ENCODE measurements around the gene ZNF273. TPM values are rescaled to one million over a fixed set of nuclear protein-coding genes. Genes with fewer than 3 reads are reported as not detected.

The ZNF273 gene
- total RNA-seq, 1 donor = 3.7 TPM

GRCh38 chr7:64868499-64868898 is 34.6 kb upstream of the ZNF273 start:
- DNase-seq (ENCODE audit: low read depth) = no peak
- no peak overlapping the region for H3K4me3 ChIP-seq (ENCODE audit: low read depth, low read length)
- no peak for TF ChIP-seq CTCF (IDR thresholded peaks at IDR 0.05; ENCODE audit: insufficient read depth, low read length)

- no peak for TF ChIP-seq CTCF (IDR thresholded peaks at IDR 0.05; ENCODE audit: insufficient read depth, low read length)
- no peak overlapping the region for H3K4me3 ChIP-seq (ENCODE audit: low read depth, low read length)
- no peak for DNase-seq (ENCODE audit: low read depth)
Measured at GRCh38 chr7:64869121-64869725, 33.9 kb upstream of the ZNF273 start.

GRCh38 chr7:64869912-64870562 is 33.0 kb upstream of the ZNF273 start:
- TF ChIP-seq CTCF (IDR thresholded peaks at IDR 0.05; ENCODE audit: insufficient read depth, low read length) = no peak
- no peak for DNase-seq (ENCODE audit: low read depth)
- H3K4me3 ChIP-seq (ENCODE audit: low read depth, low read length) = no peak overlapping the region

- H3K4me3 ChIP-seq (ENCODE audit: low read depth, low read length) = no peak overlapping the region
- no peak for DNase-seq (ENCODE audit: low read depth)
- no peak for TF ChIP-seq CTCF (IDR thresholded peaks at IDR 0.05; ENCODE audit: insufficient read depth, low read length)
Measured at GRCh38 chr7:64870656-64871055, 32.4 kb upstream of the ZNF273 start.

GRCh38 chr7:64871761-64872160 is 31.3 kb upstream of the ZNF273 start:
- no peak overlapping the region for H3K4me3 ChIP-seq (ENCODE audit: low read depth, low read length)
- DNase-seq (ENCODE audit: low read depth) = no peak
- no peak for TF ChIP-seq CTCF (IDR thresholded peaks at IDR 0.05; ENCODE audit: insufficient read depth, low read length)

- no peak for TF ChIP-seq CTCF (IDR thresholded peaks at IDR 0.05; ENCODE audit: insufficient read depth, low read length)
- DNase-seq (ENCODE audit: low read depth) = no peak
- H3K4me3 ChIP-seq (ENCODE audit: low read depth, low read length) = no peak overlapping the region
Measured at GRCh38 chr7:64872351-64873154, 30.5 kb upstream of the ZNF273 start.

Measured in fibroblast of the aortic adventitia (primary cell).